ENCODE results near the gene MYO16. TPM values are rescaled to one million over a fixed set of nuclear protein-coding genes. Genes with fewer than 3 reads are reported as not detected.

MYO16 gene
- total RNA-seq, 1 experiment from 2014 or later: 0.49 TPM

DNA sequence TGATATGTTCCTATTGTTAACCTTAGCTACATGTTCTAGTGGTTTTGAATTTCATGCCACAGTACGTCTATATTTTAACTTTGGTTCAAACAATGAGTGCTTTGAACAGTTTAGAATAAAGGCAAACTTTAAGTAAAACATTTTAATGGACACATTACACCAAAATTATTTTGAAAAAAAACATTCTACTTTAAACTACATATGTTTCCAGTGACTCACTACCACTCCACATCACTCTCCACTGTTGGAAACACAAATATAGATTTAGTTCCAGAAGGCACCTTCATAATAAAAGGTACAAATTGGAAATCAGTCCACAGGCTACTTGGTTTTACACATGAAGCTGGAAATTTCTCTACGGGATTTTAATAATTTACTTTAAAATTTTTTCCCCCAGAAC, 373.5 kb downstream of the MYO16 start:
- Histone ChIP-seq H3K4me1 (ENCODE audit: insufficient read depth, low read length, poor library complexity, severe bottlenecking) (peaks cover 9% of the 10 kb centered on the region), H3K4me3 (ENCODE audit: low read depth, low read length, poor library complexity, severe bottlenecking) (no peak overlapping the region), H3K9me3 (ENCODE audit: low read depth, low read length, poor library complexity, severe bottlenecking) (no peaks in the 10 kb centered on the region), H3K27me3 (replicated peaks; ENCODE audit: insufficient read depth, low read depth, low read length, poor library complexity) (no peaks in the 10 kb centered on the region), H3K27ac (ENCODE audit: low read depth, low read length, poor library complexity, severe bottlenecking) (no peak overlapping the region), H3K36me3 (ENCODE audit: insufficient read depth, low read length, poor library complexity, severe bottlenecking) (no peaks in the 10 kb centered on the region)
- no TSS peak for BruUV-seq (replicated peaks)
- TF ChIP-seq, protein P1, sequence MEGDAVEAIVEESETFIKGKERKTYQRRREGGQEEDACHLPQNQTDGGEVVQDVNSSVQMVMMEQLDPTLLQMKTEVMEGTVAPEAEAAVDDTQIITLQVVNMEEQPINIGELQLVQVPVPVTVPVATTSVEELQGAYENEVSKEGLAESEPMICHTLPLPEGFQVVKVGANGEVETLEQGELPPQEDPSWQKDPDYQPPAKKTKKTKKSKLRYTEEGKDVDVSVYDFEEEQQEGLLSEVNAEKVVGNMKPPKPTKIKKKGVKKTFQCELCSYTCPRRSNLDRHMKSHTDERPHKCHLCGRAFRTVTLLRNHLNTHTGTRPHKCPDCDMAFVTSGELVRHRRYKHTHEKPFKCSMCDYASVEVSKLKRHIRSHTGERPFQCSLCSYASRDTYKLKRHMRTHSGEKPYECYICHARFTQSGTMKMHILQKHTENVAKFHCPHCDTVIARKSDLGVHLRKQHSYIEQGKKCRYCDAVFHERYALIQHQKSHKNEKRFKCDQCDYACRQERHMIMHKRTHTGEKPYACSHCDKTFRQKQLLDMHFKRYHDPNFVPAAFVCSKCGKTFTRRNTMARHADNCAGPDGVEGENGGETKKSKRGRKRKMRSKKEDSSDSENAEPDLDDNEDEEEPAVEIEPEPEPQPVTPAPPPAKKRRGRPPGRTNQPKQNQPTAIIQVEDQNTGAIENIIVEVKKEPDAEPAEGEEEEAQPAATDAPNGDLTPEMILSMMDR (conservative IDR thresholded peaks at IDR 0.05; ENCODE audit: low read depth, low read length): no peak
- TF ChIP-seq EZH2 (IDR thresholded peaks at IDR 0.05; ENCODE audit: borderline replicate concordance, low read depth, low read length, poor library complexity, severe bottlenecking): no peak
- ChIA-PET POLR2A (ENCODE audit: low non-redundant PET) (no interaction called here), CTCF (no interaction called here)
- intact Hi-C loops (cut with micrococcal nuclease; ENCODE audit: unreplicated experiment): no loop called here
- DNase-seq (ENCODE audit: low spot score): no peak

DNA sequence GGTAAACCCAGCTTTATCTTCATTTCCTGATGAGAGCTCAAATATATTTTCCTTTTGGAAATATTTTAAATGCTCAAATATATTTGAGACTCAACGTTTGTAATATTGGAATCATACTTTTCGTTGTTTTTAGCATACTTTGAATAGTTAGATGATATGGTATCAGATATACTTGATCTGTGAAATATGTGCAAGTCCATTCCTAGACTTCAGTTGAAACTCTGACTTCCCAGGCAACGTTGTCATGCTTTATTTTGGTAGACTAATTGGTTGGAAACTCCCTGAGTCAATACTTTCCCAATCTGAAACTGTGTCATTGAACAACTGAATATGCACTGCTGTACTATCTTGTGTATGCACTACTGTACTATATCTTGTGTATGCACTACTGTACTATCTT, 378.5 kb downstream of the MYO16 start:
- BruUV-seq (replicated peaks): no TSS peak
- H3K36me3 ChIP-seq (ENCODE audit: insufficient read depth, low read length, poor library complexity, severe bottlenecking): no peaks in the 10 kb centered on the region
- no peak for DNase-seq (ENCODE audit: low spot score)

DNA sequence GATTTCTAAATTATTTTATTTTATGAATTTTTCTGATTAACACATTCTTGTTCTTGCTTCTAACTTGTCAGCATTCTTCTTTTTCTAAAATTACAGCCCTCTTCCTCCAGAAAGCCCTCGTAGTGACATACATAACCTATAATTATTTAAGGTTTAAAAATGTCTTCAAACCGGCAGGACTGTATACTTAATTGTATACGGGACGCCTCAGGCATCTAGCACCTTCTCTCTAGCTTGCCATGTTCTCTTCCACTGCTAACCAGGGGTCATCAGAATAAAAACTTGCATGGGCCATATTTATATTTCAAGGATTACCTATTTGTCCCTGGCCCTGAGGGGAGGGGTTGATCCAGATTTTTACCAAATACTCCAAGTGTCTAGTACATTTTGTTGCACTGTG, 380.3 kb downstream of the MYO16 start:
- no peak for DNase-seq (ENCODE audit: low spot score)
- Histone ChIP-seq H3K4me1 (ENCODE audit: insufficient read depth, low read length, poor library complexity, severe bottlenecking) (no peaks in the 10 kb centered on the region), H3K9me3 (ENCODE audit: low read depth, low read length, poor library complexity, severe bottlenecking) (no peaks in the 10 kb centered on the region), H3K27me3 (replicated peaks; ENCODE audit: insufficient read depth, low read depth, low read length, poor library complexity) (no peaks in the 10 kb centered on the region), H3K4me3 (ENCODE audit: low read depth, low read length, poor library complexity, severe bottlenecking) (no peak overlapping the region), H3K36me3 (ENCODE audit: insufficient read depth, low read length, poor library complexity, severe bottlenecking) (no peaks in the 10 kb centered on the region), H3K27ac (ENCODE audit: low read depth, low read length, poor library complexity, severe bottlenecking) (no peak overlapping the region)
- POLR2A ChIA-PET (ENCODE audit: low non-redundant PET): no interaction called here
- no TSS peak for BruUV-seq (replicated peaks)
- CTCF ChIA-PET: no interaction called here
- intact Hi-C loops (cut with micrococcal nuclease; ENCODE audit: unreplicated experiment): no loop called here
- TF ChIP-seq EZH2 (IDR thresholded peaks at IDR 0.05; ENCODE audit: borderline replicate concordance, low read depth, low read length, poor library complexity, severe bottlenecking): no peak
- TF ChIP-seq, protein P1 (conservative IDR thresholded peaks at IDR 0.05; ENCODE audit: low read depth, low read length): no peak

More for the DNA sequence above, 378.5 kb downstream of the MYO16 start:
- H3K9me3 ChIP-seq (ENCODE audit: low read depth, low read length, poor library complexity, severe bottlenecking): no peaks in the 10 kb centered on the region
- H3K27ac ChIP-seq (ENCODE audit: low read depth, low read length, poor library complexity, severe bottlenecking): no peak overlapping the region
- H3K27me3 ChIP-seq (replicated peaks; ENCODE audit: insufficient read depth, low read depth, low read length, poor library complexity): no peaks in the 10 kb centered on the region
- CTCF ChIA-PET: no interaction called here
- no peak for TF ChIP-seq EZH2 (IDR thresholded peaks at IDR 0.05; ENCODE audit: borderline replicate concordance, low read depth, low read length, poor library complexity, severe bottlenecking)
- TF ChIP-seq, protein P1 (conservative IDR thresholded peaks at IDR 0.05; ENCODE audit: low read depth, low read length): no peak
- no peaks in the 10 kb centered on the region for H3K4me1 ChIP-seq (ENCODE audit: insufficient read depth, low read length, poor library complexity, severe bottlenecking)
- no peak overlapping the region for H3K4me3 ChIP-seq (ENCODE audit: low read depth, low read length, poor library complexity, severe bottlenecking)
- intact Hi-C loops (cut with micrococcal nuclease; ENCODE audit: unreplicated experiment): no loop called here
- POLR2A ChIA-PET (ENCODE audit: low non-redundant PET): no interaction called here
